Small intestine (tissue), 7 donors: Measurements from ENCODE around the gene PACRG. TPM values are rescaled to one million over a fixed set of nuclear protein-coding genes. Genes with fewer than 3 reads are reported as not detected.

Experiments
- DNase-seq, 2 donors: peaks; one replicate each; pipeline versions ENCODE4 v3.0.0 to v3.0.0-alpha.2; 2013
- FAIRE-seq: peaks from 2 replicates; lab custom pipeline; 2012; peaks lifted over from hg19 to GRCh38; lab: Jason Lieb, UNC
- H3K27ac ChIP-seq, 3 donors: one replicate each; pipeline ENCODE4 v1.5.1; 2013; ENCODE audit warnings: low read length in 2 of 3, mild to moderate bottlenecking in 2 of 3, control low read depth in 1 of 3, inconsistent platforms in 1 of 3, low read depth in 1 of 3, moderate library complexity in 1 of 3
- H3K27me3 ChIP-seq, 3 donors: one replicate each; pipeline ENCODE4 v1.6.1; 2013; ENCODE audit warnings: low read length in 3 of 3, inconsistent platforms in 1 of 3; ENCODE audit not compliant: control insufficient read depth in 3 of 3, insufficient read depth in 3 of 3
- H3K36me3 ChIP-seq, 3 donors: one replicate each; pipeline ENCODE4 v1.6.1; 2013; ENCODE audit warnings: low read length in 3 of 3, inconsistent platforms in 1 of 3, low read depth in 1 of 3, mild to moderate bottlenecking in 1 of 3, moderate library complexity in 1 of 3; ENCODE audit not compliant: control insufficient read depth in 3 of 3, insufficient read depth in 2 of 3
- H3K4me1 ChIP-seq, 3 donors: one replicate each; pipeline ENCODE4 v1.6.1; 2013; ENCODE audit warnings: low read length in 2 of 3, inconsistent platforms in 1 of 3, low read depth in 1 of 3, mild to moderate bottlenecking in 1 of 3, moderate library complexity in 1 of 3; ENCODE audit not compliant: control insufficient read depth in 3 of 3, insufficient read depth in 2 of 3
- H3K4me3 ChIP-seq, 3 donors: one replicate each; pipeline ENCODE4 v1.5.1; 2013; ENCODE audit warnings: low read length in 3 of 3, control low read depth in 1 of 3, inconsistent platforms in 1 of 3, low read depth in 1 of 3, mild to moderate bottlenecking in 1 of 3, moderate library complexity in 1 of 3
- H3K9me3 ChIP-seq, 2 donors: one replicate each; pipeline ENCODE4 v1.6.1; 2013; ENCODE audit warnings: low read depth in 1 of 2, low read length in 1 of 2; ENCODE audit not compliant: control insufficient read depth in 2 of 2, insufficient read depth in 1 of 2
- WGBS, 3 donors: extraction: QIAGEN DNeasy Blood & Tissue Kit; methylation state at CpG; one replicate each; pipeline ENCODE4 v1.1.7; 2013; 5-methylcytosine and 5-hydroxymethylcytosine counted together
- polyA plus RNA-seq, 4 donors: library from polyadenylated mRNA; stranded (reverse) in 3 of 4; unstranded in 1 of 4; fragments of 200-250 nt in 3 of 4; fragments of 120-200 nt in 1 of 4; gene quantifications; one replicate each; pipeline versions ENCODE4 v1.2.1 to v1.2.3, GENCODE V29; 2013
- donor health status: healthy with polysubstance abuse.
- donor health status: control.
- donor health status: control.
- donor health status: Bipolar disorder and iron deficiency.
- donor health status: healthy.

The PACRG gene
- polyA plus RNA-seq, 4 donors, result 0.49 to 1.5 TPM; not detected in 2

GRCh38 chr6:163053667-163054344, 326.0 kb downstream of the PACRG start:
- WGBS, 3 donors, result 89 to 93% (median 92%) methylated on average over 11 of the region's 11 CpGs
- DNase-seq, result no peak
- no peak overlapping the region for H3K27ac ChIP-seq
- no peak overlapping the region for H3K4me3 ChIP-seq
- no peaks in the 10 kb centered on the region for H3K36me3 ChIP-seq
- no peaks in the 10 kb centered on the region for H3K4me1 ChIP-seq
- no peak for FAIRE-seq
- H3K9me3 ChIP-seq, result peaks cover 0 to 2% of the 10 kb centered on the region in 2 donors
- H3K27me3 ChIP-seq, result no peaks in the 10 kb centered on the region

GRCh38 chr6:163054641-163055040, 326.9 kb downstream of the PACRG start:
- DNase-seq, result no peak
- no peak for FAIRE-seq
- no peak overlapping the region for H3K4me3 ChIP-seq

GRCh38 chr6:163057260-163057659, 329.5 kb downstream of the PACRG start:
- FAIRE-seq (no peak), DNase-seq (no peak)
- 88 to 92% (median 88%) methylated on average over 2 of the region's 2 CpGs for WGBS, 3 donors
- H3K4me1 ChIP-seq, result no peaks in the 10 kb centered on the region
- peaks cover 0 to 2% of the 10 kb centered on the region in 2 donors for H3K9me3 ChIP-seq
- no peaks in the 10 kb centered on the region for H3K27me3 ChIP-seq
- no peaks in the 10 kb centered on the region for H3K36me3 ChIP-seq
- H3K4me3 ChIP-seq, result no peak overlapping the region
- H3K27ac ChIP-seq, result no peak overlapping the region

More at GRCh38 chr6:163054641-163055040, 326.9 kb downstream of the PACRG start:
- no peak overlapping the region for H3K27ac ChIP-seq
- no peaks in the 10 kb centered on the region for H3K27me3 ChIP-seq
- H3K36me3 ChIP-seq, result no peaks in the 10 kb centered on the region
- H3K4me1 ChIP-seq, result no peaks in the 10 kb centered on the region
- peaks cover 0 to 2% of the 10 kb centered on the region in 2 donors for H3K9me3 ChIP-seq
- WGBS, 3 donors, result 92 to 97% (median 94%) methylated on average over 5 of the region's 5 CpGs

- H3K27me3 ChIP-seq, result no peaks in the 10 kb centered on the region
- H3K27ac ChIP-seq, result no peak overlapping the region
- H3K4me1 ChIP-seq, result no peaks in the 10 kb centered on the region
- DNase-seq (no peak), FAIRE-seq (no peak)
- H3K9me3 ChIP-seq, result peaks cover 0 to 2% of the 10 kb centered on the region in 2 donors
- no peak overlapping the region for H3K4me3 ChIP-seq
- no peaks in the 10 kb centered on the region for H3K36me3 ChIP-seq
- 83 to 97% (median 93%) methylated on average over 2 of the region's 2 CpGs for WGBS, 3 donors
Measured at GRCh38 chr6:163062790-163063189, 335.0 kb downstream of the PACRG start.

GRCh38 chr6:163063561-163063960, 335.8 kb downstream of the PACRG start:
- no peaks in the 10 kb centered on the region for H3K36me3 ChIP-seq
- DNase-seq (no peak), FAIRE-seq (no peak)
- no peak overlapping the region for H3K27ac ChIP-seq
- H3K4me1 ChIP-seq, result no peaks in the 10 kb centered on the region
- WGBS, 3 donors, result 83 to 93% (median 87%) methylated on average over 6 of the region's 6 CpGs
- peaks cover 0 to 2% of the 10 kb centered on the region in 2 donors for H3K9me3 ChIP-seq
- H3K4me3 ChIP-seq, result no peak overlapping the region
- H3K27me3 ChIP-seq, result no peaks in the 10 kb centered on the region

GRCh38 chr6:163064397-163064796, 336.6 kb downstream of the PACRG start:
- no peak for DNase-seq
- Histone ChIP-seq H3K9me3 (peaks cover 0 to 2% of the 10 kb centered on the region in 2 donors), H3K27me3 (no peaks in the 10 kb centered on the region), H3K4me1 (no peaks in the 10 kb centered on the region), H3K36me3 (no peaks in the 10 kb centered on the region), H3K27ac (no peak overlapping the region), H3K4me3 (no peak overlapping the region)
- 88 to 93% (median 90%) methylated on average over 5 of the region's 5 CpGs for WGBS, 3 donors
- no peak for FAIRE-seq

- no peak for FAIRE-seq
- DNase-seq, result no peak
- Histone ChIP-seq H3K27me3 (no peaks in the 10 kb centered on the region), H3K9me3 (peaks cover 0 to 2% of the 10 kb centered on the region in 2 donors), H3K36me3 (no peaks in the 10 kb centered on the region), H3K4me3 (no peak overlapping the region), H3K4me1 (no peaks in the 10 kb centered on the region), H3K27ac (no peak overlapping the region)
- 87 to 94% (median 88%) methylated on average over 3 of the region's 3 CpGs for WGBS, 3 donors
Measured at GRCh38 chr6:163066200-163066599, 338.4 kb downstream of the PACRG start.

GRCh38 chr6:163077134-163077533, 349.4 kb downstream of the PACRG start:
- no peak overlapping the region for H3K27ac ChIP-seq
- H3K4me3 ChIP-seq, result no peak overlapping the region
- 79 to 88% (median 82%) methylated on average over 8 of the region's 8 CpGs for whole genome bisulfite sequencing, 3 donors
- peaks cover 0 to 3% of the 10 kb centered on the region in 2 donors for H3K9me3 ChIP-seq
- no peaks in the 10 kb centered on the region for H3K4me1 ChIP-seq
- FAIRE-seq (no peak), DNase-seq (no peak)
- no peaks in the 10 kb centered on the region for H3K36me3 ChIP-seq
- H3K27me3 ChIP-seq, result no peaks in the 10 kb centered on the region

GRCh38 chr6:163078712-163079111, 350.9 kb downstream of the PACRG start:
- H3K27me3 ChIP-seq, result no peaks in the 10 kb centered on the region
- H3K9me3 ChIP-seq, result peaks cover 0 to 3% of the 10 kb centered on the region in 2 donors
- no peak overlapping the region for H3K27ac ChIP-seq
- no peak for DNase-seq
- 82 to 90% (median 85%) methylated on average over 7 of the region's 7 CpGs for WGBS, 3 donors
- FAIRE-seq, result no peak
- H3K4me1 ChIP-seq, result no peaks in the 10 kb centered on the region
- H3K36me3 ChIP-seq, result no peaks in the 10 kb centered on the region
- no peak overlapping the region for H3K4me3 ChIP-seq
